Liver (tissue), 9 donors: ENCODE results near the gene TAGLN. TPM values are rescaled to one million over a fixed set of nuclear protein-coding genes. Genes with fewer than 3 reads are reported as not detected.

ENCODE experiments used
- DNase-seq: peaks from one replicate; pipeline ENCODE4 v3.0.0-alpha.2; 2017; ENCODE audit warnings: low spot score
- H3K27ac ChIP-seq, 2 donors: one replicate each; pipeline ENCODE4 v1.7.0; 2013; ENCODE audit warnings: inconsistent platforms in 2 of 2, low read length in 2 of 2, control low read depth in 1 of 2, low read depth in 1 of 2, mild to moderate bottlenecking in 1 of 2
- H3K27me3 ChIP-seq, 4 donors: one replicate each; pipeline versions ENCODE4 v1.6.1 to v1.7.0; 2013; ENCODE audit warnings: low read length in 3 of 4, inconsistent platforms in 1 of 4, mild to moderate bottlenecking in 1 of 4, moderate library complexity in 1 of 4; ENCODE audit not compliant: control insufficient read depth in 4 of 4, insufficient read depth in 4 of 4
- H3K36me3 ChIP-seq, 4 donors: one replicate each; pipeline versions ENCODE4 v1.6.1 to v1.7.0; 2013; ENCODE audit warnings: low read length in 3 of 4, mild to moderate bottlenecking in 3 of 4, low read depth in 1 of 4, moderate library complexity in 1 of 4; ENCODE audit not compliant: control insufficient read depth in 4 of 4, insufficient read depth in 3 of 4
- H3K4me1 ChIP-seq, 4 donors: one replicate each; pipeline versions ENCODE4 v1.6.1 to v1.7.0; 2013; ENCODE audit warnings: low read length in 3 of 4, mild to moderate bottlenecking in 3 of 4, moderate library complexity in 1 of 4; ENCODE audit not compliant: control insufficient read depth in 4 of 4, insufficient read depth in 4 of 4
- H3K4me3 ChIP-seq, 3 donors: one replicate each; pipeline versions ENCODE4 v1.6.1 to v1.7.0; 2013; ENCODE audit warnings: low read length in 3 of 3, control low read depth in 1 of 3, low read depth in 1 of 3, mild to moderate bottlenecking in 1 of 3
- H3K9ac ChIP-seq, 2 donors: one replicate each; pipeline ENCODE4 v1.7.0; 2013; ENCODE audit warnings: low read length in 2 of 2, mild to moderate bottlenecking in 2 of 2, moderate library complexity in 2 of 2, control low read depth in 1 of 2, low read depth in 1 of 2
- H3K9me3 ChIP-seq, 4 donors: one replicate each; pipeline versions ENCODE4 v1.6.1 to v1.7.0; 2013; ENCODE audit warnings: low read length in 3 of 4; ENCODE audit not compliant: control insufficient read depth in 4 of 4
- EGR1 ChIP-seq, 2 donors: IDR thresholded peaks; 2 replicates each; pipeline ENCODE4 v1.6.1; 2016 to 2018; ENCODE audit warnings: antibody characterized with exemption in 2 of 2, low read depth in 2 of 2
- FOXA2 ChIP-seq: IDR thresholded peaks from 2 replicates; pipeline ENCODE4 v1.6.1; 2016; ENCODE audit warnings: antibody characterized with exemption
- GABPA ChIP-seq, 2 donors: IDR thresholded peaks in 1 of 2; conservative IDR thresholded peaks in 1 of 2; 2 replicates each; pipeline ENCODE4 v1.6.1; 2016; ENCODE audit warnings: antibody characterized with exemption in 2 of 2, mild to moderate bottlenecking in 1 of 2, moderate library complexity in 1 of 2
- HNF4A ChIP-seq, 2 donors: conservative IDR thresholded peaks; 2 replicates each; pipeline ENCODE4 v1.6.1; 2016; ENCODE audit warnings: antibody characterized with exemption in 2 of 2, mild to moderate bottlenecking in 2 of 2
- HNF4G ChIP-seq: IDR thresholded peaks from 2 replicates; pipeline ENCODE4 v1.6.1; 2016; ENCODE audit warnings: antibody characterized with exemption
- NR2F2 ChIP-seq: IDR thresholded peaks from 2 replicates; pipeline ENCODE4 v1.6.1; 2016; ENCODE audit warnings: antibody characterized with exemption
- RAD21 ChIP-seq, 2 donors: IDR thresholded peaks; 2 replicates each; pipeline ENCODE4 v1.6.1; 2016; ENCODE audit warnings: antibody characterized with exemption in 2 of 2, mild to moderate bottlenecking in 2 of 2
- RXRA ChIP-seq, 2 donors: IDR thresholded peaks; 2 replicates each; pipeline ENCODE4 v1.6.1; 2017 to 2018; ENCODE audit warnings: antibody characterized with exemption in 2 of 2, mild to moderate bottlenecking in 1 of 2
- SP1 ChIP-seq: IDR thresholded peaks from 2 replicates; pipeline ENCODE4 v1.6.1; 2018; ENCODE audit warnings: antibody characterized with exemption, mild to moderate bottlenecking
- TAF1 ChIP-seq: conservative IDR thresholded peaks from 2 replicates; pipeline ENCODE4 v1.6.1; 2016; ENCODE audit warnings: antibody characterized with exemption, mild to moderate bottlenecking
- YY1 ChIP-seq: IDR thresholded peaks from 2 replicates; pipeline ENCODE4 v1.6.1; 2016; ENCODE audit warnings: antibody characterized with exemption, mild to moderate bottlenecking
- WGBS: extraction: QIAGEN DNeasy Blood & Tissue Kit; methylation state at CpG from one replicate; pipeline ENCODE4 v1.1.7; 2013; 5-methylcytosine and 5-hydroxymethylcytosine counted together
- polyA plus RNA-seq, 2 donors: library from polyadenylated mRNA; stranded (reverse) in 1 of 2; unstranded in 1 of 2; fragments of 200-250 nt in 1 of 2; fragments of >200 nt in 1 of 2; fragmentation: Nextera tagmentation in 1 of 2; extraction: Ambion mirVana in 1 of 2; gene quantifications; one replicate each; pipeline versions ENCODE4 v1.2.1 to v1.2.3, GENCODE V29; 2013 to 2015
- total RNA-seq, 2 donors: library from RNA; depleted of rRNA; stranded (reverse); fragments of >200 nt; gene quantifications; one replicate each; pipeline ENCODE4 v1.2.3, GENCODE V29; 2014
- TF ChIP-seq, protein P1 (sequence below): IDR thresholded peaks from 2 replicates; pipeline ENCODE4 v1.6.1; 2016; ENCODE audit warnings: antibody characterized with exemption
- TF ChIP-seq, protein P2 (sequence below): IDR thresholded peaks from 2 replicates; pipeline ENCODE4 v1.6.1; 2016; ENCODE audit warnings: antibody characterized with exemption
- TF ChIP-seq, protein P3 (sequence below): fragments of 150-350 bp; IDR thresholded peaks from 2 replicates; pipeline ENCODE4 v1.5.1; 2017; ENCODE audit warnings: improper control_type of control experiment, low read depth, low read length; ENCODE audit not compliant: missing input control
- TF ChIP-seq, protein P4 (sequence below): IDR thresholded peaks from 2 replicates; pipeline ENCODE4 v1.6.1; 2016; ENCODE audit warnings: antibody characterized with exemption
- TF ChIP-seq, protein P5 (sequence below): IDR thresholded peaks from 2 replicates; pipeline ENCODE4 v1.6.1; 2016; ENCODE audit warnings: antibody characterized with exemption, mild to moderate bottlenecking
- donor health status: healthy.
- donor health status: healthy.
- donor health status: healthy.
- donor health status: healthy.
- donor health status: healthy.

Gene TAGLN
- total and polyA plus RNA-seq, 4 donors: 7.4 to 309 (median 96.2) TPM

DNA sequence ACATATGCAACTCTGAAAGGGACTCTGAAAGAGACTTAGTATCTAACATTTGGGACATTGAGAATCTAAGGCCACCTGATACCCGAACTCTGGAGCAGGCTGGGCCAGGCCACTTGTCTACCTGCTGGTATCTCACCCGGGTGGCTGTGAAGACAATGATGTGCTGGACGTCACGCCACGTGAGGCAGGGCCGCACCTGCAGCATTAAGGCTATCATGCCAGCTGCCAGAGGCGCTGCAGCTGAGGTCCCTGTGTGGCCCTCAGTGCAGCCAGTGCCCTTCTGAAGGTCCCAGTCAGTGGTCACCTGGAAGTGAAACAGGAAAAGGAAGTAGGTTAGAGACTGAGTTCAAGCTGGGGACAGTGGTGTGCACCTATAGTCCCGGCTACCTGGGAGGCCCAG is 20.3 kb downstream of the TAGLN start:
- H3K36me3 ChIP-seq: peaks cover 5 to 72% (median 55%) of the 10 kb centered on the region in 4 donors
- DNase-seq: no peak
- TF ChIP-seq GABPA (IDR thresholded peaks at IDR 0.05 in 1 of 2, conservative IDR thresholded peaks at IDR 0.05 in 1 of 2) (no peak), RAD21 (IDR thresholded peaks at IDR 0.05) (no peak), HNF4G (no peak), RXRA (IDR thresholded peaks at IDR 0.05) (no peak), EGR1 (IDR thresholded peaks at IDR 0.05; ENCODE audit: low read depth in 2 of 2) (no peak), TAF1 (no peak), SP1 (no peak), FOXA2 (no peak), HNF4A (conservative IDR thresholded peaks at IDR 0.05) (no peak)
- TF ChIP-seq, protein P1, sequence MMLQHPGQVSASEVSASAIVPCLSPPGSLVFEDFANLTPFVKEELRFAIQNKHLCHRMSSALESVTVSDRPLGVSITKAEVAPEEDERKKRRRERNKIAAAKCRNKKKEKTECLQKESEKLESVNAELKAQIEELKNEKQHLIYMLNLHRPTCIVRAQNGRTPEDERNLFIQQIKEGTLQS: no peak
- TF ChIP-seq, protein P2, sequence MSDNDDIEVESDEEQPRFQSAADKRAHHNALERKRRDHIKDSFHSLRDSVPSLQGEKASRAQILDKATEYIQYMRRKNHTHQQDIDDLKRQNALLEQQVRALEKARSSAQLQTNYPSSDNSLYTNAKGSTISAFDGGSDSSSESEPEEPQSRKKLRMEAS: no peak
- TF ChIP-seq, protein P3, sequence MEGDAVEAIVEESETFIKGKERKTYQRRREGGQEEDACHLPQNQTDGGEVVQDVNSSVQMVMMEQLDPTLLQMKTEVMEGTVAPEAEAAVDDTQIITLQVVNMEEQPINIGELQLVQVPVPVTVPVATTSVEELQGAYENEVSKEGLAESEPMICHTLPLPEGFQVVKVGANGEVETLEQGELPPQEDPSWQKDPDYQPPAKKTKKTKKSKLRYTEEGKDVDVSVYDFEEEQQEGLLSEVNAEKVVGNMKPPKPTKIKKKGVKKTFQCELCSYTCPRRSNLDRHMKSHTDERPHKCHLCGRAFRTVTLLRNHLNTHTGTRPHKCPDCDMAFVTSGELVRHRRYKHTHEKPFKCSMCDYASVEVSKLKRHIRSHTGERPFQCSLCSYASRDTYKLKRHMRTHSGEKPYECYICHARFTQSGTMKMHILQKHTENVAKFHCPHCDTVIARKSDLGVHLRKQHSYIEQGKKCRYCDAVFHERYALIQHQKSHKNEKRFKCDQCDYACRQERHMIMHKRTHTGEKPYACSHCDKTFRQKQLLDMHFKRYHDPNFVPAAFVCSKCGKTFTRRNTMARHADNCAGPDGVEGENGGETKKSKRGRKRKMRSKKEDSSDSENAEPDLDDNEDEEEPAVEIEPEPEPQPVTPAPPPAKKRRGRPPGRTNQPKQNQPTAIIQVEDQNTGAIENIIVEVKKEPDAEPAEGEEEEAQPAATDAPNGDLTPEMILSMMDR: no peak
- TF ChIP-seq, protein P4, sequence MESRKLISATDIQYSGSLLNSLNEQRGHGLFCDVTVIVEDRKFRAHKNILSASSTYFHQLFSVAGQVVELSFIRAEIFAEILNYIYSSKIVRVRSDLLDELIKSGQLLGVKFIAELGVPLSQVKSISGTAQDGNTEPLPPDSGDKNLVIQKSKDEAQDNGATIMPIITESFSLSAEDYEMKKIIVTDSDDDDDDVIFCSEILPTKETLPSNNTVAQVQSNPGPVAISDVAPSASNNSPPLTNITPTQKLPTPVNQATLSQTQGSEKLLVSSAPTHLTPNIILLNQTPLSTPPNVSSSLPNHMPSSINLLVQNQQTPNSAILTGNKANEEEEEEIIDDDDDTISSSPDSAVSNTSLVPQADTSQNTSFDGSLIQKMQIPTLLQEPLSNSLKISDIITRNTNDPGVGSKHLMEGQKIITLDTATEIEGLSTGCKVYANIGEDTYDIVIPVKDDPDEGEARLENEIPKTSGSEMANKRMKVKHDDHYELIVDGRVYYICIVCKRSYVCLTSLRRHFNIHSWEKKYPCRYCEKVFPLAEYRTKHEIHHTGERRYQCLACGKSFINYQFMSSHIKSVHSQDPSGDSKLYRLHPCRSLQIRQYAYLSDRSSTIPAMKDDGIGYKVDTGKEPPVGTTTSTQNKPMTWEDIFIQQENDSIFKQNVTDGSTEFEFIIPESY: no peak
- TF ChIP-seq, protein P5, sequence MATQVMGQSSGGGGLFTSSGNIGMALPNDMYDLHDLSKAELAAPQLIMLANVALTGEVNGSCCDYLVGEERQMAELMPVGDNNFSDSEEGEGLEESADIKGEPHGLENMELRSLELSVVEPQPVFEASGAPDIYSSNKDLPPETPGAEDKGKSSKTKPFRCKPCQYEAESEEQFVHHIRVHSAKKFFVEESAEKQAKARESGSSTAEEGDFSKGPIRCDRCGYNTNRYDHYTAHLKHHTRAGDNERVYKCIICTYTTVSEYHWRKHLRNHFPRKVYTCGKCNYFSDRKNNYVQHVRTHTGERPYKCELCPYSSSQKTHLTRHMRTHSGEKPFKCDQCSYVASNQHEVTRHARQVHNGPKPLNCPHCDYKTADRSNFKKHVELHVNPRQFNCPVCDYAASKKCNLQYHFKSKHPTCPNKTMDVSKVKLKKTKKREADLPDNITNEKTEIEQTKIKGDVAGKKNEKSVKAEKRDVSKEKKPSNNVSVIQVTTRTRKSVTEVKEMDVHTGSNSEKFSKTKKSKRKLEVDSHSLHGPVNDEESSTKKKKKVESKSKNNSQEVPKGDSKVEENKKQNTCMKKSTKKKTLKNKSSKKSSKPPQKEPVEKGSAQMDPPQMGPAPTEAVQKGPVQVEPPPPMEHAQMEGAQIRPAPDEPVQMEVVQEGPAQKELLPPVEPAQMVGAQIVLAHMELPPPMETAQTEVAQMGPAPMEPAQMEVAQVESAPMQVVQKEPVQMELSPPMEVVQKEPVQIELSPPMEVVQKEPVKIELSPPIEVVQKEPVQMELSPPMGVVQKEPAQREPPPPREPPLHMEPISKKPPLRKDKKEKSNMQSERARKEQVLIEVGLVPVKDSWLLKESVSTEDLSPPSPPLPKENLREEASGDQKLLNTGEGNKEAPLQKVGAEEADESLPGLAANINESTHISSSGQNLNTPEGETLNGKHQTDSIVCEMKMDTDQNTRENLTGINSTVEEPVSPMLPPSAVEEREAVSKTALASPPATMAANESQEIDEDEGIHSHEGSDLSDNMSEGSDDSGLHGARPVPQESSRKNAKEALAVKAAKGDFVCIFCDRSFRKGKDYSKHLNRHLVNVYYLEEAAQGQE: no peak
- H3K4me3 ChIP-seq: no peak overlapping the region
- H3K9ac ChIP-seq: no peak overlapping the region
- H3K4me1 ChIP-seq: peaks cover 0 to 9% (median 0%) of the 10 kb centered on the region in 4 donors
- H3K9me3 ChIP-seq: no peaks in the 10 kb centered on the region
- no peaks in the 10 kb centered on the region for H3K27me3 ChIP-seq
- H3K27ac ChIP-seq: no peak overlapping the region
- WGBS: 94% methylated on average over 8 of the region's 8 CpGs

DNA sequence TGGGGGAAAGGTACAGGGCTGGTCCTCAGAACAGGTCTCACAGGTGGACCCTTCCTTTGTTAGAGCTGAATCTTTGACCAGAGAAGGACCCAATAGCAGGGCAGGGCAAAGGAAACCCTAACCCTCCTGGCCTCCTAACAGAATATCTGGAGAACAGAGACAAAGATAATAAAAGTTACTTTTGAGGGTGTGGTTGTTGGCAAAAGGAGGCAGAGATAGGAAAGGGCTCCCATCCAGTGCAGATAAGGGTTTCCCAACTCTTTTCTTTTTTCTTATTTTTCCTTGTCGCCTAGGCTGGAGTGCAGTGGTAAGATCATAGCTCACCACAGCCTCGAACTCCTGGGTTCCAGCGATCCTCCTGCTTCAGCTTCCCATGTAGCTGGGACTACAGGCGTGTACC is 20.8 kb downstream of the TAGLN start:
- no peak overlapping the region for H3K27ac ChIP-seq
- no peaks in the 10 kb centered on the region for H3K9me3 ChIP-seq
- WGBS: 93% methylated on average over 4 of the region's 4 CpGs
- DNase-seq: no peak
- H3K36me3 ChIP-seq: peaks cover 5 to 66% (median 51%) of the 10 kb centered on the region in 4 donors
- no peaks in the 10 kb centered on the region for H3K27me3 ChIP-seq
- no peak overlapping the region for H3K4me3 ChIP-seq
- no peak overlapping the region for H3K9ac ChIP-seq
- H3K4me1 ChIP-seq: peaks cover 0 to 9% (median 0%) of the 10 kb centered on the region in 4 donors
- TF ChIP-seq YY1 (no peak), NR2F2 (no peak)
- TF ChIP-seq, protein P3: no peak
- TF ChIP-seq, protein P1: no peak
- TF ChIP-seq, protein P4: no peak
